Vagina (tissue), 2 donors: ENCODE measurements around the gene MS4A4E. TPM values are rescaled to one million over a fixed set of nuclear protein-coding genes. Genes with fewer than 3 reads are reported as not detected.
A peak's percentile ranks its signal among the peaks of the same experiment; 100 is the strongest.
"Not testable (repeated sequence)": the region's sequence is repeated elsewhere in the genome, so short reads cannot be mapped to it uniquely, and the experiment has no call there.

Experiments
- DNase-seq, 2 donors: peaks; one replicate each; pipeline ENCODE4 v3.0.0-alpha.2; 2017; ENCODE audit errors: extremely low spot score in 2 of 2
- H3K27ac ChIP-seq: fragments of 200-600 bp; sonication (generic); one replicate; pipeline ENCODE4 v1.5.1; 2019
- H3K27me3 ChIP-seq: fragments of 200-600 bp; sonication (generic); one replicate; pipeline ENCODE4 v1.5.1; 2019
- H3K36me3 ChIP-seq, 2 donors: fragments of 200-600 bp; sonication (generic); one replicate each; pipeline ENCODE4 v1.5.1; 2017 to 2019
- H3K4me1 ChIP-seq: fragments of 200-600 bp; sonication (generic); one replicate; pipeline ENCODE4 v1.5.1; 2019
- H3K4me3 ChIP-seq, 2 donors: fragments of 200-600 bp; sonication (generic); 1 replicate in 1 of 2; 2 replicates in 1 of 2; pipeline ENCODE4 v1.5.1; 2016 to 2019
- H3K9me3 ChIP-seq: fragments of 200-600 bp; sonication (generic); one replicate; pipeline ENCODE4 v1.5.1; 2019
- POLR2A ChIP-seq, 2 donors: fragments of 450-650 bp; IDR thresholded peaks; one replicate each; pipeline ENCODE4 v1.6.1; 2017; ENCODE audit warnings: antibody characterized with exemption in 2 of 2, mild to moderate bottlenecking in 2 of 2, moderate library complexity in 2 of 2
- POLR2AphosphoS5 ChIP-seq, 2 donors: sonication (generic); formaldehyde crosslinking; IDR thresholded peaks; one replicate each; pipeline ENCODE4 v1.9.0; 2017; ENCODE audit warnings: antibody characterized with exemption in 2 of 2, mild to moderate bottlenecking in 2 of 2, low read depth in 1 of 2; ENCODE audit not compliant: insufficient read depth in 1 of 2
- intact Hi-C: fragments of 100-400 bp; cut with DNase I; formaldehyde crosslinking; loops from one replicate; pipeline ENCODE4 v1.15.1; 2023
- total RNA-seq: library from RNA; depleted of rRNA; stranded (reverse); fragments of >200 nt; gene quantifications from one replicate; pipeline ENCODE4 v1.2.3, GENCODE V29; 2016
- TF ChIP-seq, protein P1 (sequence below), 3 experiments: fragments of 450-650 bp in 2 of 3; fragments of 200-600 bp in 1 of 3; sonication (generic) in 1 of 3; IDR thresholded peaks; one replicate each; pipeline ENCODE4 v1.5.1; 2017 to 2019; ENCODE audit warnings: antibody characterized with exemption in 3 of 3, mild to moderate bottlenecking in 2 of 3, moderate library complexity in 2 of 3

Gene MS4A4E
- total RNA-seq, 1 donor from 2014 or later, result 1.7 TPM

GRCh38 chr11:60197442-60197841, 45.5 kb downstream of the MS4A4E start:
- H3K4me3 ChIP-seq, result no peak overlapping the region
- no peaks in the 10 kb centered on the region for H3K4me1 ChIP-seq
- DNase-seq, result no peak
- no peaks in the 10 kb centered on the region for H3K27me3 ChIP-seq
- no peaks in the 10 kb centered on the region for H3K9me3 ChIP-seq
- intact Hi-C loops, result no loop called here
- TF ChIP-seq POLR2A (IDR thresholded peaks at IDR 0.05) (no peak), POLR2AphosphoS5 (IDR thresholded peaks at IDR 0.05; ENCODE audit: insufficient read depth in 1 of 2, low read depth in 1 of 2) (no peak)
- TF ChIP-seq, protein P1, sequence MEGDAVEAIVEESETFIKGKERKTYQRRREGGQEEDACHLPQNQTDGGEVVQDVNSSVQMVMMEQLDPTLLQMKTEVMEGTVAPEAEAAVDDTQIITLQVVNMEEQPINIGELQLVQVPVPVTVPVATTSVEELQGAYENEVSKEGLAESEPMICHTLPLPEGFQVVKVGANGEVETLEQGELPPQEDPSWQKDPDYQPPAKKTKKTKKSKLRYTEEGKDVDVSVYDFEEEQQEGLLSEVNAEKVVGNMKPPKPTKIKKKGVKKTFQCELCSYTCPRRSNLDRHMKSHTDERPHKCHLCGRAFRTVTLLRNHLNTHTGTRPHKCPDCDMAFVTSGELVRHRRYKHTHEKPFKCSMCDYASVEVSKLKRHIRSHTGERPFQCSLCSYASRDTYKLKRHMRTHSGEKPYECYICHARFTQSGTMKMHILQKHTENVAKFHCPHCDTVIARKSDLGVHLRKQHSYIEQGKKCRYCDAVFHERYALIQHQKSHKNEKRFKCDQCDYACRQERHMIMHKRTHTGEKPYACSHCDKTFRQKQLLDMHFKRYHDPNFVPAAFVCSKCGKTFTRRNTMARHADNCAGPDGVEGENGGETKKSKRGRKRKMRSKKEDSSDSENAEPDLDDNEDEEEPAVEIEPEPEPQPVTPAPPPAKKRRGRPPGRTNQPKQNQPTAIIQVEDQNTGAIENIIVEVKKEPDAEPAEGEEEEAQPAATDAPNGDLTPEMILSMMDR (IDR thresholded peaks at IDR 0.05), result no peak
- H3K36me3 ChIP-seq, result no peaks in the 10 kb centered on the region
- no peak overlapping the region for H3K27ac ChIP-seq

DNA sequence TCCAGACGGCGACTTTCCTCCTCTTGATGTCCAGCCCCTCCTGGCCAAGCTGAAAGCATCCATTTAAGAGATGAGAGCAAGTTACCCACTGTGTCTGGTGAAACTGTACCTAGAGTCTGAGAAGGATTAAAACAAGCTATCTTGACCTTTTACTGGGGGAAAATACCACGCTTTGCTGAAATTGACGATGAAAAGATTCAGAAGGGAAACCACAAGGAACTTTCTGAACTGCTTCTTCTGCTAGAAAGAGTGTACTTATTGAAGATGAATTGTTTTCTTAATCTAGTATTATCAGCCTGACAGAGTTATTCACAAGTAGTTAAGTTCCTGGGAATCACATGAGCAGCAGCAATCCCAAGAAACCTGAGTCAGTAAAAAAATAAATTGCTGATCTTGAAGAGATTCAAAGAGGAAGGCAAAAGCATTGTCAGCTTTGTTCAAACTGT, 47.0 kb downstream of the MS4A4E start:
- Histone ChIP-seq H3K27ac (no peak overlapping the region), H3K36me3 (no peaks in the 10 kb centered on the region)
- intact Hi-C loops, result no loop called here

DNA sequence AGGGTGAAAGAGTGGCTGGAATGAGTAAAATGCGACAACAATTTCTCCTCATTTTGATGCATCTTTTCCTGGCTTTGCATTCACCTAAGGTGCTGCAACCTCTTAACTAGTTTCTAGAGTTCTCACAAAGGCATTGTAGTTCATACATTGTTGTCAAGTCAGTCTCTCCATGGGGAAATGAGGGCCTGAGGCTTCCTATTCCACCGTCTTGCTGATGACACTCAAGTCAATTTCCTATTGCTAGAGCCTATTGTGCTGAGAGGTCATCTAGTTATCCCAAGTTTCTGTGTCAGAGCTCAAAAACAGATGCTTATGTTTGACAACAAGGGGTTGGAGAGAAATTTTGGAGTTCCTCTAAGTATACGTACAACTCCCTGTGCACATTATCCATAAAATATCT, 48.4 kb downstream of the MS4A4E start:
- Histone ChIP-seq H3K4me3 (no peak overlapping the region), H3K27me3 (no peaks in the 10 kb centered on the region), H3K27ac (no peak overlapping the region), H3K36me3 (no peaks in the 10 kb centered on the region), H3K4me1 (no peaks in the 10 kb centered on the region), H3K9me3 (no peaks in the 10 kb centered on the region)
- no peak for DNase-seq
- intact Hi-C loops, result no loop called here
- TF ChIP-seq POLR2AphosphoS5 (IDR thresholded peaks at IDR 0.05; ENCODE audit: insufficient read depth in 1 of 2, low read depth in 1 of 2) (no peak), POLR2A (IDR thresholded peaks at IDR 0.05) (no peak)
- TF ChIP-seq, protein P1 (IDR thresholded peaks at IDR 0.05), result no peak

More for the DNA sequence above, 47.0 kb downstream of the MS4A4E start:
- TF ChIP-seq, protein P1 (IDR thresholded peaks at IDR 0.05), result no peak
- TF ChIP-seq POLR2AphosphoS5 (IDR thresholded peaks at IDR 0.05; ENCODE audit: insufficient read depth in 1 of 2, low read depth in 1 of 2), result no peak
- Histone ChIP-seq H3K4me3 (no peak overlapping the region), H3K27me3 (no peaks in the 10 kb centered on the region), H3K9me3 (no peaks in the 10 kb centered on the region), H3K4me1 (no peaks in the 10 kb centered on the region)
- DNase-seq, result no peak

- H3K4me3 ChIP-seq, result no peak overlapping the region
- H3K27me3 ChIP-seq, result no peaks in the 10 kb centered on the region
- H3K27ac ChIP-seq, result no peak overlapping the region
- intact Hi-C loops, result no loop called here
- no peaks in the 10 kb centered on the region for H3K9me3 ChIP-seq
- H3K36me3 ChIP-seq, result no peaks in the 10 kb centered on the region
- DNase-seq, result no peak
- TF ChIP-seq POLR2AphosphoS5 (IDR thresholded peaks at IDR 0.05; ENCODE audit: insufficient read depth in 1 of 2, low read depth in 1 of 2) (no peak), POLR2A (IDR thresholded peaks at IDR 0.05) (no peak)
- TF ChIP-seq, protein P1 (IDR thresholded peaks at IDR 0.05), result peak; percentile 30 to 47 (median 42)
- H3K4me1 ChIP-seq, result no peaks in the 10 kb centered on the region
Measured at GRCh38 chr11:60193687-60194433, 49.1 kb downstream of the MS4A4E start.

DNA sequence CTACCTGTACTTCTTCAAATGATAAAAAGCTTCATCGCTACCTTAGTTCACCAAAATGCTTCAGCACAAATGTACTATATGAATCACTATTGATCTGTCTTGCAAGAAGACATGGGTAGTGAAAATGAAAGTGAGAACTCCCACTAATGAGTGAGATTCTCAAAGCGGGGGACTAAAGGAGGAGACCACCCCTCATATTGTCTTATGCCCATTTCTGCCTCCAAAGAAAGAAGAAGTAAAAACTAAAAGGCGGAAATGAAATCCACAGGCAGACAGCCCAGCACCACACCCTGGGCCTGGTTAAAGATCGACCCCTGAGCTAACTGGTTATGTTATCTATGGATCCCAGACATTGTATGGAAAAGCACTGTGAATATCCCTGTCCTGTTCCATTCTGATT, 50.4 kb downstream of the MS4A4E start:
- intact Hi-C loops, H3K27ac ChIP-seq, H3K4me3 ChIP-seq, H3K9me3 ChIP-seq, H3K27me3 ChIP-seq, DNase-seq, H3K4me1 ChIP-seq, H3K36me3 ChIP-seq: not testable (repeated sequence)

DNA sequence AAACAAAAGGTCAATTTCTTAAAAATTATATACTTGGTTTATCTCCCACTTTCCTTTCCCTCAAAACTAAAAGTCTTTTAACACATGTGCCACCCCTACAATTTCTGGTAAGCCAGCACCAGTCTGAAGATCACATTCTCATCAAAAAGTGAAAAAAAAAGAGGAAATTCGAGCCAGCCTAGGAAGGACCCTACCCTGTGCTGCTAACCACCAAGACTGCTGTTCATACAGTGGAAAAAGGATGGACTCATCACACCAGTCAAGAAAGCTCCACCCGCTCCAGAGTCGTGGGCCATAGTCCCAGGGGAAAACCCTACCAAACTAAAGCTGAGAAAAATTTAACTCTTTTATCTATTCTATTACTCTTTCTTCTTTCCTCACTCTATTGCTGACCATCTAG, 54.5 kb downstream of the MS4A4E start:
- H3K36me3 ChIP-seq, H3K4me1 ChIP-seq, intact Hi-C loops, DNase-seq, H3K27ac ChIP-seq, H3K9me3 ChIP-seq, H3K27me3 ChIP-seq, H3K4me3 ChIP-seq: not testable (repeated sequence)

DNA sequence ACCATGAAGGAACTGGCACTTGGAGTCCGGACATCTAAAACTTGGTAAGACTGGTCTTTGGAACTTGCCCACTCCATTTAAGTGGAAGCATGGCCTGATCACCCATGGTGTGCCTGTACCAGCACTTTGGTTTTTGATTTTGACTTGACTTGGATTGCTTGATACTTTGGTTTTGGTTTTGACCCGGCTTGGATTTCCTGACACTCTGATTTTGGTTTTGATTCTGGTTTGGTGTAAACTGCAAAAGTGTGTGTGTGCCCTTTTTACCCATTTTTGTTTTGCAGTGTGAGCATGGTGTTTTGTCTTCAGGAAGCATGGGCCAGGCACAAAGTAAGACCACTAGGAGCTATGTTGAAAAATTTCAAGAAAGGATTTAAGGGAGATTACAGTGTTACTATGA, 56.8 kb downstream of the MS4A4E start:
- H3K9me3 ChIP-seq, H3K4me1 ChIP-seq, H3K4me3 ChIP-seq, H3K27ac ChIP-seq, H3K36me3 ChIP-seq, intact Hi-C loops, DNase-seq, H3K27me3 ChIP-seq: not testable (repeated sequence)

GRCh38 chr11:60185512-60185827, 57.5 kb downstream of the MS4A4E start:
- H3K36me3 ChIP-seq, H3K9me3 ChIP-seq, intact Hi-C loops, H3K4me1 ChIP-seq, H3K27ac ChIP-seq, DNase-seq, H3K27me3 ChIP-seq, H3K4me3 ChIP-seq: not testable (repeated sequence)
